HEK293T (cell line): Measurements from ENCODE around the gene CLSTN3.
A peak's percentile ranks its signal among the peaks of the same experiment; 100 is the strongest.
"Not testable (repeated sequence)": the region's sequence is repeated elsewhere in the genome, so short reads cannot be mapped to it uniquely, and the experiment has no call there.

ENCODE experiments used
- CTCF ChIA-PET: fragments of 350-600 bp; formaldehyde crosslinking; extraction: SDS; loops from one replicate; lab custom pipeline; 2021; ENCODE audit warnings: antibody characterized with exemption, inconsistent platforms; lab: Yijun Ruan, JAX
- POLR2A ChIA-PET: fragments of 350-600 bp; formaldehyde crosslinking; extraction: SDS; loops from one replicate; lab custom pipeline; 2020; ENCODE audit warnings: antibody characterized with exemption, inconsistent platforms; lab: Yijun Ruan, JAX
- DNase-seq: peaks from one replicate; pipeline ENCODE4 v3.0.0; 2012; ENCODE audit warnings: mixed read lengths; ENCODE audit errors: extremely low spot score
- ARNT ChIP-seq: fragments of 450-650 bp; IDR thresholded peaks from 2 replicates; pipeline ENCODE4 v1.6.1; 2017; ENCODE audit warnings: mild to moderate bottlenecking
- BHLHE40 ChIP-seq: fragments of 450-650 bp; IDR thresholded peaks from 2 replicates; pipeline ENCODE4 v1.6.1; 2016; ENCODE audit warnings: mild to moderate bottlenecking, moderate library complexity, borderline replicate concordance
- CTBP1 ChIP-seq: fragments of 450-650 bp; IDR thresholded peaks from 2 replicates; pipeline ENCODE4 v1.6.1; 2016; ENCODE audit warnings: borderline replicate concordance
- ELF4 ChIP-seq: fragments of 450-650 bp; IDR thresholded peaks from 2 replicates; pipeline ENCODE4 v1.6.1; 2017; ENCODE audit warnings: antibody characterized with exemption
- FOXA1 ChIP-seq: fragments of 450-650 bp; IDR thresholded peaks from 2 replicates; pipeline ENCODE4 v1.6.1; 2016; ENCODE audit warnings: mild to moderate bottlenecking
- FOXK2 ChIP-seq: fragments of 450-650 bp; IDR thresholded peaks from 2 replicates; pipeline ENCODE4 v1.6.1; 2016; ENCODE audit warnings: mild to moderate bottlenecking
- FOXM1 ChIP-seq: fragments of 450-650 bp; IDR thresholded peaks from 2 replicates; pipeline ENCODE4 v1.6.1; 2017; ENCODE audit warnings: mild to moderate bottlenecking, borderline replicate concordance
- HDGF ChIP-seq: fragments of 450-650 bp; IDR thresholded peaks from 2 replicates; pipeline ENCODE4 v1.6.1; 2017; ENCODE audit warnings: antibody characterized with exemption, borderline replicate concordance
- L3MBTL2 ChIP-seq: fragments of 450-650 bp; conservative IDR thresholded peaks from 2 replicates; pipeline ENCODE4 v1.6.1; 2016; ENCODE audit warnings: mild to moderate bottlenecking
- LEF1 ChIP-seq: fragments of 450-650 bp; IDR thresholded peaks from 2 replicates; pipeline ENCODE4 v1.6.1; 2017; ENCODE audit warnings: mild to moderate bottlenecking, borderline replicate concordance
- NFRKB ChIP-seq: fragments of 450-650 bp; IDR thresholded peaks from 2 replicates; pipeline ENCODE4 v1.6.1; 2016; ENCODE audit warnings: mild to moderate bottlenecking, moderate library complexity
- SP1 ChIP-seq: fragments of 450-650 bp; IDR thresholded peaks from 2 replicates; pipeline ENCODE4 v1.6.1; 2017
- SUZ12 ChIP-seq: fragments of 450-650 bp; IDR thresholded peaks from 2 replicates; pipeline ENCODE4 v1.6.1; 2016; ENCODE audit warnings: mild to moderate bottlenecking
- TARDBP ChIP-seq: fragments of 450-650 bp; IDR thresholded peaks from 2 replicates; pipeline ENCODE4 v1.6.1; 2016
- ZNF384 ChIP-seq: fragments of 450-650 bp; IDR thresholded peaks from 2 replicates; pipeline ENCODE4 v1.6.1; 2016
- TF ChIP-seq, protein P1 (sequence below): fragments of 450-650 bp; IDR thresholded peaks from 2 replicates; pipeline ENCODE4 v1.6.1; 2016

The CLSTN3 gene

DNA sequence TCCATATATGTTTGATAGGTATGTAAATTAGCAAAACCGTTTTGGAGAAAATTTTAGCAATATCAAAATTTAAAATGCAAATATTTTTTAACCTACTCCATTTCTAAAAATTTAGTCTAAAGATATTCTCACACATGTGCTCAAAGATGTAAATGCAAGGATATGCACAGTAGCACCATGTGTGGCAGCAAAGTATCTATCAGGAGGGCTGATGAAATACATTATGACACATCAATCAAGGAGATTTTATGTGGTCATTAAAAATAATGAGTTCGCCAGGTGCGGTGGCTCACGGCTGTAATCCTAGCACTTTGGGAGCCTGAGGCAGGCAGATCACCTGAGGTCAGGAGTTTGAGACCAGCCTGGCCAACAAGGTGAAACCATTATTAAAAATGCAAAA lies 29.9 kb upstream of the CLSTN3 start:
- DNase-seq, result no peak
- TF ChIP-seq ARNT (no peak), SP1 (no peak)
- TF ChIP-seq, protein P1, sequence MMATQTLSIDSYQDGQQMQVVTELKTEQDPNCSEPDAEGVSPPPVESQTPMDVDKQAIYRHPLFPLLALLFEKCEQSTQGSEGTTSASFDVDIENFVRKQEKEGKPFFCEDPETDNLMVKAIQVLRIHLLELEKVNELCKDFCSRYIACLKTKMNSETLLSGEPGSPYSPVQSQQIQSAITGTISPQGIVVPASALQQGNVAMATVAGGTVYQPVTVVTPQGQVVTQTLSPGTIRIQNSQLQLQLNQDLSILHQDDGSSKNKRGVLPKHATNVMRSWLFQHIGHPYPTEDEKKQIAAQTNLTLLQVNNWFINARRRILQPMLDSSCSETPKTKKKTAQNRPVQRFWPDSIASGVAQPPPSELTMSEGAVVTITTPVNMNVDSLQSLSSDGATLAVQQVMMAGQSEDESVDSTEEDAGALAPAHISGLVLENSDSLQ, result peak; percentile 49; the same call in 1 of the 2 replicates
- POLR2A ChIA-PET, result interaction anchor here (1.0 kb wide), 1 partner anchor 8 kb away, joined by 4 read pairs; no protein-coding TSS in a partner anchor
- CTCF ChIA-PET, result no interaction called here

DNA sequence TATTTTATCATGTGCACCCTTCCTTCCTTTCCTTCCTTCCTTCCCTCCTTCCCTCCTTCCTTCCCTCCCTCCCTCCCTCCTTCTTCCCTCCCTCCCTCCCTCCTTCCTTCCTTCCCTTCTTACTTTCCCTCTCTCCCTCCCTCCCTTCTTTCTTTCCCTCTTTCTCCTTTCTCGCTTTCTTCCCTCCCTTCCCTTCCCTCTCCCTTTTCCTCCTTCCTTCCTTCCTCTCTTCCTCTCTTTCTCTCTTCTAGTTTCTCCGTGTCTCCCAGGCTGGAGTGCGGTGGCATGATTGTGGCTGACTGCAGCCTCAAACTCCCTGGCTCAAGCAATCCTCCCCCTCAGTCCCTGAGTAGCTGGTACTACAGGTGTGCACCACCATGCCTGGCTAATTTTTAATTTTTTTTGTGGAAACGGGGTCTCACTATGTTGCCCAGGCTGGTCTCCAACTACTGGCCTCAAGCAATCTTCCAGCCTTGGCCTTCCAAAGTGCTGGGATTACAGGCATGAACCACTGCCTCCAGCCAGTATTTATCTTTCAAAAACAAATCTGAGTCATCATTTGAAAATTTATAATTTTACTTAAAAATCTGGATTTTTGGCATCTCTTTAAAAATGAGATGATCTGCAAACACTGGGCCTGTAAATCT lies 29.0 kb upstream of the CLSTN3 start:
- CTCF ChIA-PET, result no interaction called here
- no peak for DNase-seq
- POLR2A ChIA-PET, result interaction anchor here (2.0 kb wide), 1 partner anchor 157 kb away, joined by 6 read pairs; the partner anchor contains the start of genes C12orf57 and RNU7-1
- TF ChIP-seq FOXA1 (no peak), NFRKB (no peak)

DNA sequence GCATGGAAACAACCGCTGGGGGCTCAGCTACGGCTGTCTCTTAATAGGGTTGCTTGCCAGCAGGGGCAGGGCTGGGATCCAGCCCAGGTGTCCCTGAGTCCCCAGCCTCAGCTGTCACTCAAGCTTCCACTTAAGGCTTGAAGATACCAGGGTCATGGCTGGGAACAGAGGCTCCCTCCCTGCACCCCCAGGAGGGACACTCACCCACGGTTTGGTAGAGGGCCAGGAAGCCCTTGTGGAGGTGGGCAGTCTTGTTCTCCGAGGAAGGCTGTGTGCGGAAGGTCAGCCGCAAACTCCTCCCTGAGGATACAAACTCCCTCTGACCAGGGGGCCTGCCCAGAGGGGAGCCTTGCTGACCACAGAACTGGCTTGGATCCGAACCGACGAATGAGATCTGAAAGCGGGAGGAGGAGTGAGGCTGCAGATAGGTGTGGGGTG lies 28.5 kb upstream of the CLSTN3 start:
- DNase-seq, result no peak
- POLR2A ChIA-PET, result interaction anchor here (2.0 kb wide), 1 partner anchor 158 kb away, joined by 6 read pairs; the partner anchor contains the start of genes C12orf57 and RNU7-1
- TF ChIP-seq, protein P1, result peak; percentile 19; the same call in 1 of the 2 replicates
- TF ChIP-seq BHLHE40, result no peak
- CTCF ChIA-PET, result no interaction called here

DNA sequence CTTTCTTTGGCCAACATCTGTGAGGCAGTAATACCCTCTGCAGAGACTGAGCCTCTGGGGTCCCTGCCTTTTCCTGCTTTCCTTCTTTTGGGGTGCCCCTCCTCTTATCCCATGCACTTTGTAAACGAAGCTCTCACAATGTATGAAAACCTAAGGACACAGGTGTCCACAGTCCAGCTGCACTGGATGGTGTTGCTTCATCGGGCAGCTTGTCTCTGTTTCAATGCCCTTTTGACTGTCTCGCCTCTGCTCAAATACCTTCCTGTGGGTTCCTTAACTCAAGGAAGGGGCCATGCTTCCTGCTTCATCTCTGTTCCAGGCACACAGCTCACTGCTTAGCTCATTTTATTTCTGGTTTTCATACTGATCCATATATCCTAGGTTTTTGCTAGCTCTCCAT lies 27.6 kb upstream of the CLSTN3 start:
- no peak for TF ChIP-seq BHLHE40
- no peak for TF ChIP-seq FOXK2
- TF ChIP-seq LEF1, result no peak
- TF ChIP-seq, protein P1, result no peak
- TF ChIP-seq SP1, result no peak
- TF ChIP-seq ZNF384, result no peak
- TF ChIP-seq TARDBP, result no peak
- DNase-seq, result no peak
- CTCF ChIA-PET, result interaction anchor here (0.7 kb wide), 1 partner anchor 10 kb away, joined by 3 read pairs; no protein-coding TSS in a partner anchor
- POLR2A ChIA-PET, result interaction anchor here (0.7 to 2.0 kb wide), 2 partner anchors 158 to 159 kb away, joined by 3 to 6 read pairs; partner anchors contain the start of genes C12orf57 and RNU7-1

DNA sequence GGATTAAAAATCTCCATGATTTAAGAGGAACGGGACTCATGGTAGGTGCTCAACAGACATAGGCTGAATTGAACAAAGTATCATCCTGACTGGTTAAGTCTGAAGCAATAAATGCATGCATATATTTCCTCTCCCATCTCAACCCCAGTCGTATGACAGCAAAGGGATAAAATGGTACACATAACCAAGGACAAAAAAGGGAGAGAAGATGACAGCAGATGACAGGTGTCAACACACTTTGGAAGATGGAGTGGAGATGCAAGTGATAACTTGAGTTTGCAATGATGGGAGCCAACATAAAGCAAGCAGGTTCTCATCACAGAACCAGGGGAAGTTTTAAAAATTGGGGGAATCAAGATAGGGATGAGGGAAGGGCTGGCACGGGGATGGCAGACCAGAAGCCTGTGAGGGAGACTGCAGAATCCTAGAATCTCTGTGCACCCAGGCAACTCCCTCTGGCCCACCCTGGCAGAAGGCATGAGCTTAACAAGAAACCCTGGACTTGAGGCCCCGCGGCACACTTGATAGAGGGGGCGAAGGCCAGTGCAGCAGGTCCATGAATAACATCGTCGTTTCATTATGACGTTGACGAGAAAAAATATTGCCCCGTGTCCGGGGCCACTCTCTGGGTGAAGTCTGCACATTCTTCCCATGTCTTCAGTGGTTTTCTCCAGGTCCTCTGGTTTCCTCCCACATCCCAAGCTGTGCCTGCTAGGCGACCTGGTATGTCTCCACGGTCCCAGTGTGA lies 26.2 kb upstream of the CLSTN3 start:
- TF ChIP-seq ARNT (no peak), BHLHE40 (no peak), SUZ12 (no peak), ELF4 (no peak)
- DNase-seq, result no peak
- CTCF ChIA-PET, result interaction anchor here (0.6 kb wide), 1 partner anchor 1579 kb away, joined by 3 read pairs; no protein-coding TSS in a partner anchor
- POLR2A ChIA-PET, result interaction anchor here (0.8 to 1.4 kb wide), 2 partner anchors 9 to 160 kb away, joined by 3 read pairs; partner anchors contain the start of genes C12orf57 and RNU7-1

DNA sequence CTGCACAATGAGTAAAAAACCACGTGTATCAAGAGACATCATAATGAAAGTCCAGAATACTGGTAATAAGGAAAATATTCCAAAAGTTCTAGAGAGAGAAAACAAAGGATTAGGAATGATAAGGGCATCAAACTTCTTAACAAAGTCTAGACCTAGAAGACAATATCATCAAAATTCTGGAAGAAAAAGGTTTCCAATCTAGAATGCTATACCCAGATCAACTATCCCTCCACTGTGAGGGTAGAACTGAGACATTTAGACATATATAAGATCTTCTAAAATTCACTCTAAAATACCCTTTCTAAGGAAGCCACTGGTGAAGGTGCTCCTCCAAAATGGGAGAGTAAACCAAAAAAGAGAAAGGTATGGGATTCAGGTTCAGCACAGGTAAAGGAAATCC lies 24.1 kb upstream of the CLSTN3 start:
- ChIA-PET POLR2A (no interaction called here), CTCF (interaction anchor here (0.5 kb wide), 1 partner anchor 29 kb away, joined by 6 read pairs; no protein-coding TSS in a partner anchor)
- TF ChIP-seq, protein P1, result no peak
- no peak for TF ChIP-seq CTBP1
- no peak for TF ChIP-seq FOXA1
- TF ChIP-seq ELF4, result no peak
- TF ChIP-seq ZNF384, result no peak
- no peak for TF ChIP-seq FOXM1
- no peak for TF ChIP-seq TARDBP
- no peak for TF ChIP-seq SUZ12
- TF ChIP-seq NFRKB, result no peak
- no peak for TF ChIP-seq HDGF
- no peak for TF ChIP-seq LEF1
- TF ChIP-seq L3MBTL2, result no peak
- no peak for TF ChIP-seq BHLHE40
- TF ChIP-seq ARNT, result no peak
- TF ChIP-seq FOXK2, result no peak
- no peak for DNase-seq

DNA sequence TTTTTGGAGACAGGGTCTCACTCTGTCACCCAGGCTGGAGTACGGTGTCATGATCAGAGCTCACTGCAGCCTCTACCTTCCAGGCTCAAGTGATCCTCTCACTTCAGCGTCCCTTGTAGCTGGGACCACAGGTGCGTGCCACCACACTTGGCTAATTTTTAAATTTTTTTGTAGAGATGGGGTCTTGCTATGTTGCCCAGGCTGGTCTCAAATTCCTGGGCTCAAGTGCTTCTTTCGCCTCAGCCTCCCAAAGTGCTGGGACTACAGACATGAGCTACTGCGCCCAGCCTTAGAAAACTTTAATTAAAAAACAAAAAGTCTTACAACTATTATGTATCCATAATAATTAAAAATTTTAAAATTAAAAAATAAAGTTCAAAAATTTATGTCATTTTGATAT lies 23.0 kb upstream of the CLSTN3 start:
- ChIA-PET POLR2A (interaction anchor here (1.6 to 3.1 kb wide), 3 partner anchors 143 to 255 kb away, joined by 4 to 27 read pairs (median 6); partner anchors contain the start of genes C12orf57, RNU7-1 and USP5), CTCF (interaction anchor here (0.6 kb wide), 1 partner anchor 141 kb away, joined by 3 read pairs; no protein-coding TSS in a partner anchor)
- not testable (repeated sequence) for DNase-seq
